ENCODE data around the gene C1orf115.

GRCh38 chr1:220698607-220699016 lies 8.4 kb downstream of the C1orf115 start:
- TF ChIP-seq POLR2A (IDR thresholded peaks at IDR 0.05; ENCODE audit: low read length) (no peak), GATA1 (IDR thresholded peaks at IDR 0.05; ENCODE audit: low read depth, low read length) (no peak)

Measured in erythroblast (primary cell).